H1 (cell line): ENCODE measurements around the gene GLCE. TPM values are rescaled to one million over a fixed set of nuclear protein-coding genes. Genes with fewer than 3 reads are reported as not detected.

Experiments used
- CTCF ChIA-PET: fragments of 300-600 bp; sonication (Branson Sonifier 250); formaldehyde crosslinking; loops from one replicate; lab custom pipeline; 2021; ENCODE audit not compliant: partially characterized antibody; lab: Charles Lee
- POLR2A ChIA-PET: fragments of 300-600 bp; sonication (Branson Sonifier 250); formaldehyde crosslinking; loops from one replicate; lab custom pipeline; 2021; ENCODE audit warnings: inconsistent platforms; ENCODE audit not compliant: partially characterized antibody; lab: Charles Lee
- DNase-seq, 2 experiments: peaks; one replicate each; pipeline versions ENCODE4 v3.0.0 to v3.0.0-alpha.2; 2010 to 2022; ENCODE audit warnings: low spot score in 2 of 2, low read depth in 1 of 2, mixed read lengths in 1 of 2
- FAIRE-seq: peaks from 2 replicates; lab custom pipeline; 2011; peaks lifted over from hg19 to GRCh38; lab: Jason Lieb, UNC
- H2AFZ ChIP-seq: 2 replicates; pipeline ENCODE4 v1.8.1; 2012; ENCODE audit warnings: low read length, inconsistent platforms
- H2AK5ac ChIP-seq: 2 replicates; pipeline ENCODE4 v1.6.1; 2013; ENCODE audit warnings: low read depth, low read length
- H2BK120ac ChIP-seq: replicated peaks from 2 replicates; pipeline ENCODE3; 2013; ENCODE audit warnings: low read depth, low read length, inconsistent platforms
- H2BK12ac ChIP-seq: 2 replicates; pipeline ENCODE4 v1.6.1; 2013; ENCODE audit warnings: low read depth, low read length
- H2BK15ac ChIP-seq: 2 replicates; pipeline ENCODE4 v1.6.1; 2013; ENCODE audit warnings: low read length
- H2BK20ac ChIP-seq: 2 replicates; pipeline ENCODE4 v1.6.1; 2013; ENCODE audit warnings: low read length
- H2BK5ac ChIP-seq: 2 replicates; pipeline ENCODE4 v1.6.1; 2013; ENCODE audit warnings: low read depth, low read length
- H3K14ac ChIP-seq: 2 replicates; pipeline ENCODE4 v1.6.1; 2013; ENCODE audit warnings: inconsistent platforms; ENCODE audit not compliant: insufficient read length
- H3K18ac ChIP-seq: 2 replicates; pipeline ENCODE4 v1.6.1; 2013; ENCODE audit warnings: low read length; ENCODE audit errors: extremely low read depth
- H3K23ac ChIP-seq: 2 replicates; pipeline ENCODE4 v1.6.1; 2013; ENCODE audit warnings: inconsistent platforms; ENCODE audit not compliant: insufficient read length
- H3K23me2 ChIP-seq: 2 replicates; pipeline ENCODE4 v1.6.1; 2013; ENCODE audit warnings: low read depth, low read length
- H3K27ac ChIP-seq: 2 replicates; pipeline ENCODE4 v1.6.1; 2011; ENCODE audit warnings: low read depth, low read length, inconsistent platforms
- H3K27me3 ChIP-seq, 4 experiments: replicated peaks in 1 of 4; 1 replicate in 1 of 4; 2 replicates in 3 of 4; pipeline versions ENCODE4 v1.6.1 to v1.8.1; 2011 to 2013; ENCODE audit warnings: low read length in 3 of 4, mild to moderate bottlenecking in 3 of 4, inconsistent platforms in 2 of 4, mixed read lengths in 2 of 4, moderate library complexity in 1 of 4; ENCODE audit not compliant: control insufficient read depth in 3 of 4, insufficient read depth in 3 of 4; ENCODE audit errors: extremely low read depth in 1 of 4
- H3K36me3 ChIP-seq, 4 experiments: 2 replicates each; pipeline versions ENCODE4 v1.6.1 to v1.8.1; 2011 to 2013; ENCODE audit warnings: mild to moderate bottlenecking in 4 of 4, low read length in 3 of 4, moderate library complexity in 2 of 4, control low read depth in 1 of 4, inconsistent platforms in 1 of 4; ENCODE audit not compliant: insufficient read depth in 4 of 4, control insufficient read depth in 2 of 4
- H3K4ac ChIP-seq: replicated peaks from 2 replicates; pipeline ENCODE3; 2013; ENCODE audit warnings: low read length, low read depth, mixed read lengths, inconsistent platforms; ENCODE audit not compliant: insufficient read length
- H3K4me1 ChIP-seq, 4 experiments: replicated peaks in 1 of 4; 1 replicate in 1 of 4; 2 replicates in 3 of 4; pipeline versions ENCODE4 v1.6.1 to v1.8.1; 2011 to 2013; ENCODE audit warnings: low read length in 3 of 4, inconsistent platforms in 2 of 4, mixed read lengths in 1 of 4; ENCODE audit not compliant: insufficient read depth in 4 of 4, control insufficient read depth in 3 of 4
- H3K4me2 ChIP-seq, 2 experiments: 2 replicates each; pipeline versions ENCODE4 v1.6.1 to v1.8.1; 2011 to 2013; ENCODE audit warnings: low read depth in 2 of 2, low read length in 2 of 2, control low read depth in 1 of 2, inconsistent platforms in 1 of 2, mild to moderate bottlenecking in 1 of 2; ENCODE audit not compliant: insufficient read depth in 1 of 2
- H3K4me3 ChIP-seq, 4 experiments: fragments of 200-600, 300-600 bp in 1 of 4; sonication (generic), shearing (Covaris generic), sonication (Bioruptor Twin) in 1 of 4; 2 replicates each; pipeline versions ENCODE4 v1.5.1 to v1.8.1; 2011 to 2016; ENCODE audit warnings: low read length in 4 of 4, low read depth in 3 of 4, control low read depth in 2 of 4, inconsistent platforms in 2 of 4, mild to moderate bottlenecking in 2 of 4, mixed read lengths in 1 of 4, moderate library complexity in 1 of 4; ENCODE audit not compliant: insufficient read depth in 2 of 4; ENCODE audit errors: extremely low read depth in 1 of 4
- H3K56ac ChIP-seq: replicated peaks from 2 replicates; pipeline ENCODE3; 2013; ENCODE audit warnings: low read depth, mild to moderate bottlenecking, mixed read lengths, low read length, inconsistent platforms; ENCODE audit not compliant: insufficient read length
- H3K79me1 ChIP-seq: 2 replicates; pipeline ENCODE4 v1.6.1; 2013; ENCODE audit warnings: low read depth, low read length, control low read depth
- H3K79me2 ChIP-seq, 2 experiments: 2 replicates each; pipeline versions ENCODE4 v1.6.1 to v1.8.1; 2012 to 2013; ENCODE audit warnings: low read length in 2 of 2, mild to moderate bottlenecking in 2 of 2, inconsistent platforms in 1 of 2; ENCODE audit not compliant: insufficient read depth in 2 of 2, control insufficient read depth in 1 of 2
- H3K9ac ChIP-seq, 4 experiments: replicated peaks in 1 of 4; 1 replicate in 1 of 4; 2 replicates in 3 of 4; pipeline versions ENCODE4 v1.6.1 to v1.8.1; 2011 to 2013; ENCODE audit warnings: low read depth in 3 of 4, low read length in 3 of 4, control low read depth in 2 of 4, mild to moderate bottlenecking in 2 of 4, moderate library complexity in 2 of 4, inconsistent platforms in 1 of 4; ENCODE audit errors: extremely low read depth in 1 of 4
- H3K9me3 ChIP-seq, 2 experiments: 2 replicates each; pipeline versions ENCODE4 v1.6.1 to v1.8.1; 2012 to 2013; ENCODE audit warnings: mild to moderate bottlenecking in 2 of 2, moderate library complexity in 2 of 2, control low read depth in 1 of 2, inconsistent platforms in 1 of 2, low read depth in 1 of 2, low read length in 1 of 2, mixed read lengths in 1 of 2; ENCODE audit not compliant: insufficient read depth in 2 of 2
- H4K20me1 ChIP-seq, 2 experiments: replicated peaks in 1 of 2; 2 replicates each; pipeline versions ENCODE3 to v1.8.1; 2011 to 2013; ENCODE audit warnings: inconsistent platforms in 2 of 2, low read length in 2 of 2, mild to moderate bottlenecking in 1 of 2; ENCODE audit not compliant: insufficient read depth in 2 of 2, control insufficient read depth in 1 of 2
- H4K5ac ChIP-seq: 2 replicates; pipeline ENCODE4 v1.6.1; 2013; ENCODE audit warnings: low read length, low read depth, mixed read lengths, inconsistent platforms; ENCODE audit not compliant: insufficient read length
- H4K8ac ChIP-seq: 2 replicates; pipeline ENCODE4 v1.8.0; 2013; ENCODE audit warnings: mild to moderate bottlenecking, moderate library complexity, low read length, inconsistent platforms; ENCODE audit not compliant: insufficient read depth; ENCODE audit errors: extremely low read depth
- H4K91ac ChIP-seq: replicated peaks from 2 replicates; pipeline ENCODE3; 2013; ENCODE audit warnings: low read length, mixed read lengths, inconsistent platforms; ENCODE audit not compliant: insufficient read length
- CHD2 ChIP-seq: IDR thresholded peaks from 2 replicates; pipeline ENCODE4 v1.6.1; 2012; ENCODE audit warnings: low read length, improper control_type of control experiment
- GABPA ChIP-seq: IDR thresholded peaks from 2 replicates; pipeline ENCODE4 v1.6.1; 2011; ENCODE audit warnings: mild to moderate bottlenecking, low read length, moderate library complexity, borderline replicate concordance; ENCODE audit not compliant: insufficient read depth
- JUND ChIP-seq: IDR thresholded peaks from 2 replicates; pipeline ENCODE4 v1.6.1; 2011; ENCODE audit warnings: mild to moderate bottlenecking, improper control_type of control experiment, low read length
- KDM1A ChIP-seq: fragments of 200-600, 300-600 bp; sonication (generic); IDR thresholded peaks from 2 replicates; pipeline ENCODE4 v1.7.1; 2016; ENCODE audit warnings: mild to moderate bottlenecking, low read length, borderline replicate concordance
- MAFK ChIP-seq: IDR thresholded peaks from 2 replicates; pipeline ENCODE4 v1.6.1; 2012; ENCODE audit warnings: low read depth, mild to moderate bottlenecking, improper control_type of control experiment, low read length
- POLR2AphosphoS5 ChIP-seq: IDR thresholded peaks from 2 replicates; pipeline ENCODE4 v1.6.1; 2011; ENCODE audit warnings: low read depth, low read length
- RBBP5 ChIP-seq: IDR thresholded peaks from 2 replicates; pipeline ENCODE4 v1.7.1; 2012; ENCODE audit warnings: low read depth, mild to moderate bottlenecking, inconsistent platforms, low read length, moderate library complexity, borderline replicate concordance
- RFX5 ChIP-seq: IDR thresholded peaks from 2 replicates; pipeline ENCODE4 v1.6.1; 2011; ENCODE audit warnings: low read depth, low read length, improper control_type of control experiment, borderline replicate concordance
- SIRT6 ChIP-seq: IDR thresholded peaks from one replicate; pipeline ENCODE4 v1.7.1; 2012; ENCODE audit warnings: low read length, inconsistent platforms
- SRF ChIP-seq: IDR thresholded peaks from 2 replicates; pipeline ENCODE4 v1.6.1; 2011; ENCODE audit warnings: mild to moderate bottlenecking, low read depth, low read length, moderate library complexity
- TEAD4 ChIP-seq: IDR thresholded peaks from 2 replicates; pipeline ENCODE4 v1.6.1; 2012; ENCODE audit warnings: low read depth, low read length, inconsistent platforms, mixed read lengths
- polyA plus RNA-seq, 7 experiments: library from polyadenylated mRNA; depleted of rRNA in 3 of 7; stranded (reverse) in 5 of 7; unstranded in 2 of 7; fragments of >200 nt in 5 of 7; fragments of 200-250 nt in 2 of 7; gene quantifications; 1 replicate in 5 of 7; 2 replicates in 1 of 7; 4 replicates in 1 of 7; pipeline versions ENCODE4 v1.2.1 to v1.2.3, GENCODE V29; 2011 to 2013; ENCODE audit warnings: missing spikeins in 2 of 7, mixed read lengths in 2 of 7
- total RNA-seq: library from RNA; stranded (reverse); fragmentation: NEBNext Ultra II Directional; extraction: Animal tissue kit (Norgen Biotek cat#: 25700); gene quantifications from 2 replicates; pipeline ENCODE4 v1.2.1, GENCODE V29; 2021

Gene GLCE
- total and polyA plus RNA-seq, 2 of the 8 experiments (the other 6 are each of a cell fraction or from before 2014, with no cell fraction given): 17.1 to 22.7 TPM

DNA sequence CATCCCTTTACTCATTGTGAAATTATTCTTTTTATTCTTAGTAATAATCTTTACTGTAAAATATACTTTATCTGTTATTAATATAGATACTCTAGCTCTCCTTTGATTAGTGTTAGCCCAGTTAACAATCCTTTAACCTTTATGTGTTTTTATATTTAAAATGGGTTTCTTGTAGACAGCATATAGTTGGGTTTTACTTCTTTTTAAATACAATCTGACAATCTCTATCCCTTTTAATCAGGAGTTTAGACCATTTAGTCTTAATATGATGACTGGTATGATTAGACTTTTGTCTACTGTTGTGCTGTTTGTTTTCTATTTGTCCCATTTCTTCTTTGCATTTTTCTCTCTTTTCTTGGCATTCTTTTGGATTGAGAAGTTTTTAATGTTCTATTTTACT, 30.1 kb downstream of the GLCE start:
- H2BK120ac ChIP-seq: no peak overlapping the region
- peaks cover 0 to 2% (median 0%) of the 10 kb centered on the region in 4 experiments; a peak in 1 of 8 replicates for H3K36me3 ChIP-seq
- H3K4me3 ChIP-seq: no peak overlapping the region
- no peak overlapping the region for H2BK5ac ChIP-seq
- H3K14ac ChIP-seq: no peak overlapping the region
- no peak overlapping the region for H2AFZ ChIP-seq
- no peaks in the 10 kb centered on the region for H3K23me2 ChIP-seq
- no peak overlapping the region for H2BK15ac ChIP-seq
- no peak overlapping the region for H3K27ac ChIP-seq
- H3K9ac ChIP-seq: no peak overlapping the region
- no peak for DNase-seq
- no peak overlapping the region for H3K4me2 ChIP-seq
- H2BK12ac ChIP-seq: no peak overlapping the region
- no peak overlapping the region for H2BK20ac ChIP-seq
- ChIA-PET CTCF (no interaction called here), POLR2A (interaction anchor here (1.0 kb wide), 1 partner anchor 99 kb away, joined by 3 read pairs; no protein-coding TSS in a partner anchor)
- FAIRE-seq: no peak
- H4K91ac ChIP-seq: no peak overlapping the region
- peaks cover 3% of the 10 kb centered on the region; the same call in 1 of the 2 replicates for H3K79me1 ChIP-seq
- H3K56ac ChIP-seq: no peak overlapping the region
- H3K27me3 ChIP-seq: no peaks in the 10 kb centered on the region
- H2AK5ac ChIP-seq: no peak overlapping the region
- no peak overlapping the region for H4K5ac ChIP-seq
- H3K79me2 ChIP-seq: peaks cover 0 to 90% of the 10 kb centered on the region in 2 experiments; a peak in 2 of 4 replicates
- H4K8ac ChIP-seq: no peak overlapping the region
- no peak overlapping the region for H3K4ac ChIP-seq
- TF ChIP-seq MAFK (no peak), RFX5 (no peak), SRF (no peak), SIRT6 (no peak), TEAD4 (no peak), CHD2 (no peak), JUND (no peak), POLR2AphosphoS5 (no peak), RBBP5 (no peak), GABPA (no peak), KDM1A (no peak)
- no peaks in the 10 kb centered on the region for H3K9me3 ChIP-seq
- peaks cover 0 to 1% of the 10 kb centered on the region in 2 experiments for H4K20me1 ChIP-seq
- H3K23ac ChIP-seq: no peak overlapping the region
- peaks cover 0 to 6% (median 3%) of the 10 kb centered on the region in 4 experiments; a peak in 3 of 7 replicates for H3K4me1 ChIP-seq
- H3K18ac ChIP-seq: no peak overlapping the region
